GM21447 (cell line): ENCODE results near the gene TH.

Experiments used
- ATAC-seq: cut with Tn5 transposase; IDR thresholded peaks from one replicate; pipeline ENCODE4 v1.9.1; 2021; ENCODE audit not compliant: unreplicated experiment

TH gene

DNA sequence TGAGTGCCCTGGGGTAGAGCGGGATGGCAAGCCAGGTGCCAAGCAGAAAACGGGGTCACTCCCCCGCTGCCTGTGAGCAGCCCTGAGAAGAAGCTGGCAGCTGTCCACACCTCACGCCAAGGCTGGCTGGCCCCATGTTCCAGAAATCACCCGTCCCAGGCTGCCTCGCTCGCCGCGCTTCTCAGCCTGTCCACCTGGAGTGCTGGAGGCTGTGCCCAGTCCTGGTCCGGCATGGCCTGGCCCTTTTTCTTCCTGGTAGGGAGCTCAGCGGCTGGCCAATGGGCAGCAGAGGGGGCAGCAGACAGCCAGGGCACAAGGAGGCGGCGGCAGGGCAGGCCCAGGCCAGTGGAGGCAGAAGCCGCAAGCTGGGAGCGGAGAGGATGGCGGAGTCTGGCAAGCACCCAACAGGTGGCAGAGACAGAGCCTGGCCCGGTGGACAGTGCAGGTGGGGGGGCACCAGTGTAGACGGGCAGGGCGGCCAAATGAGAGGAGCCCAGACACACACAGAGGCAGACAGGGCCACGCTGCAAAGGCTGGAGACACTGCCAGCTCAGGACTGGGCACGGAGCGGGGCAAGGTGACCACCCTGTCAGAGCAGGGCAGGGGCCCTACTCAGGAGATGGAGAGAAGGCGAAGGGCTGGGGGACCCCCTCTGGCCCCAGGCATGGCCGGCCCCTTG, 37.2 kb upstream of the TH start:
- ATAC-seq = no peak

DNA sequence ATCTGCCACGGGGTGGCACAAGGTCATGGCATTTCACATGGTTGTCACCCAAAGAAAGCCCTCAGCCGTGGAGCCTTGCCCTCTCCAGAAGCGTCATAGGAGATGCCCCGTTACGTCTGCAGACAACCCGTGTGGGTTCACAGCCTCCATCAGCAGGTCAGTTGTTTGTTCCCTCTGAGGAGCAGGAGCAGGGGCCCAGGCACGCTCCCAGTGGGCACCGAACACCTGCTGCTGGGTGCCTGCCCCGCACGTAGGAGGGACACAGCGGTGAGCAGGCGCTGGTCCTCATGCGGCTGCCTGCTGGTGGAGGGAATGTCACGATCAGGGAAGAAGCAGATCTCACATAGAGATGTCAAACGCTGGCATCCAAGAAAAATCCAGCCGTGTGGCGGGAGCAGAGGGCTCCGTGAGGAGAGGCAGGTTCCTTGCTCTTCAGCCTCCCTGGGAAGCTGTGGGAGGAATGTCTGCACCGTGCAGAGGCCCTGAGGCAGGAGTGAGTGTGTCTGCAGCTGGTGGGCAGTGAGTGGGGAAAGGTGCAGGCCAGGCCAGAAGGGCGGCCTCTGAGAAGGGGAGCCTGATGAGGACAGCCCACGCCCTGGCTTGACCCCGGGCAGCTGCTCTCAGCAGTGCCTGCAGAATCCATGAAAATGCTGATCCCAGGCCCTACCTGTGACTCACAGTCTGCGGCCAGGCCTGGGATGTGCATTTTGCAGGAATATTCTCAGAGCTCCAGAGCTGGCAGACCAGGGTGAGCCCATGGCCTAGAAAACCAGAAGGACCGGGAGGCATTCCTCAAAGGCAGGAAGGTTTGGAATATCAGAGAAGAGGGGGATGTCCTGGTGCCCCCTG, 36.4 kb upstream of the TH start:
- no peak for ATAC-seq

DNA sequence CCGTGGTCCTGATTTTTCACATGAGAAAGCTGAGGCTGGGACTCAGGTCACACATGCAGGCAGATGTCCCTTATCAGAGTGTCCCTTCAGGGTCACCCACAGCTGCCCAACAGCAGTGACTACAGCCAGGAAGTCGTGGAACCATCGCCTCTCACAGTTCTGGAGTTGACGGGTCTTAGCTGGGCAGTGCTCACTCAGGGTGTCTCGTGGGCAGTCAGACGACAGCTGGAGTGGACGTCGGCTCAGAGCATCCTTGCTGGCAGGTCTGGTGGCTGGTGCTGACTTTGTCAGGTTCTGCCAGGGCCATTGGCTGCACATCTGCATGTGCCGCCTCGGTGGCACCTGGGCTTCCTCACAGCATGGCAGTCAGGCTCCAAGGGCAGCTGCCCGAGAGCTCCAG, 35.6 kb upstream of the TH start:
- ATAC-seq = no peak

DNA sequence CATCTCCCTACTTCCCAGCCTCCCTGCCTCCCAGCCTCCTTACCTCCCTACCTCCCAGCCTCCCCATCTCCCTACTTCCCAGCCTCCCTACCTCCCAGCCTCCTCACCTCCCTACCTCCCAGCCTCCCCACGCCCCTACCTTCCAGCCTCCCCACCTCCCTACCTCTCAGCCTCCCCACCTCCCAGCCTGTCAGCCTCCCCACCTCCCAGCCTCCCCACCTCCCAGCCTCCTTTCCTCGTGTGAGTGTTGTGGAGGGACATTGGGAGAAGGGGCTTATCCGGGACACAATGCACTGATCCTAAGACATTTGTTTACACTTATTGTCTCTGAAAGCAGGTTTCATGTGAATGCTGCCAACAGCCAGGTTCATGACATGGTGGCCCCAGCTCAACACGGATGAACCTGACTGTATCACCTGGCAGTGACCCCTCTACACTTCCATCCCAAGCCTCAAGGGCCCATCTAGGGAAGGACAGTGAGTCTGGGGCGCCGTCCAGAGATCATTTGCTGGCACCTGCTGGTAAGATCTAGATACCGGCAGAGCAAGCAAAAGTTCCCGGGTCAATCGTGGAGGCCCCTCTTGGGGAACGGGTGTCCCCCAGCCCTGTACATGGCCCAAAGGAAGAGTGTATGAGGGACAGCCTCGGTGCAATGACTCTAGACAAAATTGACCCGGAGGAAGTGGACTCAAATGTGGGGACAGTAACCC, 34.5 kb upstream of the TH start:
- no peak for ATAC-seq

DNA sequence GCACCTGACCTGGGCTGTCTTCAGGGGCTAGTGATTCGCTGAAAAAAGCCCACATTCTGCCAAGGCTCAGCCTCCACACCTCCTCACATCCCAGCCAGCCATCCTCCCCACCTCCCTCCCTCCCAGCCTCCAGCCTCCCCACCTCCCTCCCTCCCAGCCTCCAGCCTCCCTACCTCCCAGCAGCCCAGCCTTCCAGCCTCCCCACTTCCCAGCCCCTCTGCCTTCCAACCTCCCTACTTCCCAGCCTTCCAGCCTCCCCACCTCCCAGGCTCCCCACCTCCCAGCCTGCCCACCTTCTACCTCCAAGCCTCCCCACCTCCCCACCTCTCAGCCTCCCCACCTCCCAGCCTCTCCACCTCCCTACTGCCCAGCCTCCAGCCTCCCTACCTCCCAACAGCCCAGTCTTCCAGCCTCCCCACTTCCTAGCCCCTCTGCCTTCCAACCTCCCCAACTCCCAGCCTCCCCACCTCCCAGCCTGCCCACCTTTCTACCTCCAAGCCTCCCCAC, 33.7 kb upstream of the TH start:
- ATAC-seq = no peak

DNA sequence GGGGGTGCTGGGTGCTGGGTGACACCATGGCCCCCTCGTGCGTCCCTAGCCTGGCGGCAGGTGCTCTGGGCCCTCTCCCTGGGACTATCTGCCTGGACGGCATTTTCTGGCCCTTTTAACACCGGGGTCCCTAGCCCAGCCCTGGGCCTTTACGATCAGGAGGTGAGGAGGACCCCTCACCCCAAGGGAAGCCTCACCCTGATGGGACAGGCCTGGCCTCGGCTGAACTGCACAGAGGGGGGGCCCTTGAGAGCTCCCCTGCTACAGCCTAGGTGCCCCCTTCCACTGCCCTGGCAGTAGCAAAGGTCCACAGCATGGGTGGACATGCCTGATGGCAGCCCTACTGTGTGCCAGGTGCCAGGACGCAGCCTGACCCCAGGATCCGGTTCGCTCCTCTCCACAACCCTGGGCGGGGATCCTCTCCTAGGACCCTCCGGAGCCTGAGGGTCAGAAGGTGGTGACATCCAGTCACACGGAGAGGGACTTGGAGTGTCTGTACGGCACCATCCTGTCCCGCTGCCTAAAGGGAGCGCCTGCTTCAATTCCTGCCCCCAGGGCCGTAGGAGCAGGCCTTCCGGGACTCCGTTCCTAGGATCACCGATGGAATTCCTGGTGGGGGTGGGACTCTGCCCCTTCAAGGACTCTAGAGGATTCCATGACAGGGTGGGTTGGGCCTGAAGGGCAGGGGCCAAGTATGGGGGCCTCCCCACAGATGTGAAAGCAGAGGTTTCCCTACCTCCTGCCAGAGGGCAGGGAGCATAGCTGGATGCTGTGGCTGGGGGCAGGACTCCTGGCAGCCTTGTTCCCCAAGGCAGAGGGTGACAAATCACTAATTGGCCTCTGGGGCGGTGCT, 33.0 kb upstream of the TH start:
- no peak for ATAC-seq

DNA sequence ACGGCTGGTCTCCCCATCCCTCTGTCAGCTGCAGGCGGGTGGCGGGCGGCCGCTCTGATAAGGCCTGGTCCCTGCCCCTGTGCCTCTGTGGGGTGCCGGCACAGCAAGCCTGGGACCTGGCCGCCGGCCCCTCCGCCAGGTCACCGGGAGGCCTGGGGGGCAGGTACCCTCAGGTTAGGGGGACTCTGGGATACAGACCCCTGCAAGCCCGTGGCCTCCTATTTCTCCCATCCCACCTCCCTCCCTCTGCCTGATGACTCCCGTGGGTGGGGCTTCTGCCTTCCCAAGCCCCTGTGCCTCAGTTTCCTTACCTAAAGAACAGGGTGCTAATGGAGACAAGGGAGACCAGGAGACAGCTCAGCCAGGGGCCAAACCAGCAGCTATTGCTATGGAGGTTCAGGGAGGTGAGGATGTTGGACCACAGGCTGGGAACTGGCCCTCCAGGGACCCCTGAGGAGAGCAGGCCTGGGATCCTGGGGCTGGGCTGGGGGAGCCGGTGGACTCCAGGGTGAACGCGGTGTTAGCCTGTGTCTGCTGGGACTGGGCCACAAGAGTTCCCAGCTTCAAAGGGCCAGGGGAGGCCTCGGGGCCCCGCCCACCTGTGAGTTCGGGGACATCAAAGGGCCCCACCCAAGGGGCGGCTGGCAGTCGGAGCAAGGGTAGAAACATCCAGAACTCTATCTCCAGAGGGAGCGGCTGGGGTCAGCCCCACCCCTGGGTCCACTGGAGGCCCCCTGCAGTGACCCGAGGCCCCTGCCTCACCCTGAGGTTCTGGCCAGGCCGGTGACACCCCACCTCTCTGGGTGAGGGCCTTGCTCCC, 32.0 kb upstream of the TH start:
- ATAC-seq = no peak

DNA sequence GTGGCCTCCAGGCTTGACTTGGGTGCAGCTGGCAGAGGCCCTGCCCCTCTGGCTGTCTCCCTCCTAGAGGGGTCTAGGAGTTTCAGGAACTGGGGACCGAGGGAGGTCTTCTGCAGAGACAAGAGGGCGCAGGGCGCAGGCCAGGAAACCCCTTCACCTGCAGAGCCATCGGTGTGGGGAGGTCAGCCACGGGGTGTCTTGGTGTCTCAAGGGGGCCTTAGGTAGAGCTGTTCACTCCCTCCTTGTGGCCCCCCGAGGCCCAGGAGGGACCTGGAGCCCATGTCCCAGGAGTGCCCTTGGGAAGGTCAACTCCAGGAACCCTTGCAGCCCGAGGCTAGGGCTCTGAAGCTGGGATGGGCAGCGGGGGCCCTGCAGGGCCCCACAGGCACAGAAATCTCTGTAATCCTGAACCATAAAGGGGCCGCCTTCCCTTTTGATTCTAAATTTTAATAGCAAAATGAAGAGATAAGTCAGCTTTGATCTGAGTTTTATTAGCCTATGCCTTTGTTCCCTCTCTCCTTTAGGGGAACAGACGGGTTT, 31.4 kb upstream of the TH start:
- no peak for ATAC-seq

DNA sequence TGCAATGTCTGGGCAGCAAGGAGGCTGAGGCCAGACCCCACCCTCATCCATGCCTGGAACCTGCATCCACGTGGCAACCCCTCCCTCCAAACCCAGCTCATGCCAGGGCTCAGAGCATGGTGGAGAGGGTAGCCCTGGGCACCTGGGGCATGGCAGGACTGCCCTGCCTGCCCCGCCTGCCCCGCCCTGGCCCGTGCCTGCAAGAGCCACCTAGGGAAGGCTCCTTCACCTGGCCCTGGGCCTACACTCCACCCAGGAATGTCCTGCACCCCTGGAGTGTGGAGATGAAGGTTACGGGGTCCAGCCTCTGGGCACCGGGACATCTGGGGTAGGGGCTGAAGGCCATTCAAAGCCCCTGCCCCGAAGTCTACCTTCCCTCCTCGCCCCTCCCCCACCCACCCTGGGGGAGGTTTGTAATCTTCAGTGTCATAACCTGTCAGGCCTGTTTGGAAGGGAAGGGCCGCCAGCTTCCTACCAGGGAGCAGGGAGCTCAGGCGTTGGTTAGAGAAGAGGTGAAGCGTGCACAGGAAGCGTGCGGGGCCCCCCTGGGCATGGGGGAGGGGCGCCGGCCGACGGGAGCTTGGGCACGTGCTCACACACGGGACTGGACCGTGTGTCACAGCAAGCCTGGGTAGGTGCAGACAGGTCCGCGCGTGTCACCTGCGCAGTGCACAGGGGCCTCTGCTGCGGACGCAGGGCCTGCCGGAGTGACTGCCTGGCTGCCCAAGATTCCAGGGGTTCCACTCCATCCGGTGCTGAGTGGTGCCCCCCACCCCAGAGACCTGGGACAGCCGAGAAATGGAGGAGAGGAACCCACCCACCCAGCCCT, 30.7 kb upstream of the TH start:
- no peak for ATAC-seq

DNA sequence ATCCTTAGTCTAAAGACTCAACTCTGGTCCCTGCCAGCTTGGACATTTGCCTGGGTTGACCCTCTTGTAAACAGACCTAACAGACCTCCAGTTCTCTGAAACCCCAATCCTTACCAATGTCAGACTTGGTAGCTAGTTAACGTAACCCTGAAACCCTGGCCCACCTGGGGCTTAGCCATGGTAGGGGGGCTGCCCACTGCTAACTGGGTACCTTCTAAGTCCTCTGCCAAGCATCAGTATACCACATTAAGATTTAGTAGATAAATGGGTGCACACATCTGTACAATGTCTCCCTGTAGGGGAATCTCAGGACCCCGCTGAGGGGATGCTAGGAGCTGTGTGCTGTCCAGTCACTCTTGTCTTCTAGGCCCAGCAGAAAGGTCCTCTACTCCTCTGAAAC, 29.9 kb upstream of the TH start:
- no peak for ATAC-seq

DNA sequence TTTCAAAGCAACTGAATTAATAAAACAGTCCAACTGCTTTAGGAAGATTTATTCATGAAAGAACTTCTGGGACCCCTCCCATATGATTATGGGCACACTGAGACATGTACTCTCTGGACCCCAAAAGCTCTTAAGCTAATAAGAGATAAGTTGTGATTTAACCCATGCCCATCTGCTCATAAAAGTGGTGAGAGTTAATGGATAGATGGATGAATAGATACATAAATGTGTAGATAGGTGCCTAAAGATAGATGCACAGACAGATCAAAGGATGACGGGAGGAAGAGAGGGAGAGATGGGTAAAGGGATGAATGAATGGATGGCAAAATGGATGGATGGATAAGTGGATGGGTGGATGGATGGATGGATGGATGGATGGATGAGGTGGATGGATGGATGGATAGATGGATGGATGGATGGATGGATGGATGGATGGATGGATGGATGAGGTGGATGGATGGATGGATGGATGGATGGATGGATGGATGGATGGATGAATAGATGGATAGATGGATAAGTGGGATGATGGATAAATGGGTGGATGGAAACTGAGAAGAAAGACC, 29.4 kb upstream of the TH start:
- no peak for ATAC-seq

DNA sequence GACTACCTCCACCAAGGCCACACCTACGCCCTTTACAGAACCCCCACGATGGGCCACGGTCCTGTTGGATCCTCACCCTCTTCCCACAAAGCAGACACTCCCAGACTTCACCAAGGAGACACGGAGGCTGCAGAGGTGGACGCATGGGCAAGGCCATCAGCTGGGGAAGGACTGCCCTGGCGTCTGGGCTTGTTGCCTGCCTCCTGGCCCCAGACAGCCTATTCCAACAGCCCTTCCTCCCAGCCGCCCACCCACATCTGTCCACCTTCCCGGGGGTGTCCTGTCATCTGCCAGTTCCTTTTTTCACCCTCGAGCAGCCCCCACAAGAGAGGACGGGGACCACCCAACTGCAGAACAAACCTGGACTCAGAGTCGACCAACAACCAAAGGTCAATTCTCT, 28.9 kb upstream of the TH start:
- ATAC-seq = no peak

DNA sequence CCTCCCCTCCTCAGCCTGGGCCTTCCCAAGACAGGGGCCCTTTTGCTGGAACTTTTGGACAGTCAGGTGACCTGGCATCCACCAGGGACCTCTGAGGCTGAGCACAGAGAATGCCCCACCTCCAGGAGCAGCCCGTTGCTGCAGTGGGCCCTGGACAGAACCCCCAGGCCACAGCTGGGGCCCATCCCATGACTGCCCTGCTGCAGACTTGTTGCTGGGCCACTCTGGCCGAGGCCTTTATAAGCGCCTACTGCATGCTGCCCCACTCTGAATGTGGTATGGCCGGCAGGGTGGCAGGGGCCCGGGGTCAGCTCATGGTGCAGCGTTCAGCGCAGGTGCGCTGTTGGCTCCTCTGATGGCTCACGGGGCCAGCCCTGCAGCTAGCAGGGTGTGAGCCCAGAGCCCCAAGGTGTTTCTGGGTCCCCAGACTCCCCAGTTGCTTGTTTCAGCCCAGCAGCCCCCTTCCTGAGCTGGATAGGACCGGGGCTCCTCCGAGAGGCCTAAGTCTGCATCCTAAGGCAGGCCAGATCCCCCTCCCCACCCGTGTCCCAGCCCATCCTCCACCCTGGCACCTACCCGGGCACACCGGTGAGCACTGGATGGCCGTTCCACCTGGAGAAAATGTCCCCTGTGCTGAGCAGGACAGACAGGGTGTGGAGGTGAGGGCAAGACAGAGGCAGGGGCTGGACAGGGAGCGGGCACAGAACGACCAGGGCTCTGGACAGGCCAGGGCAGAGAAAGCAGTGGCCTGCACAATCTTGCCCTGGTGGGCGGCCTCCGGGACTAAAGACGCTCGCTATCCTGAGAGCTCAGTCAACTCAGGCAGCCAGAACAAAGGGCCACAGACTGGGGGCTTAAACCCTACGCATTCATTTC, 28.1 kb upstream of the TH start:
- no peak for ATAC-seq

DNA sequence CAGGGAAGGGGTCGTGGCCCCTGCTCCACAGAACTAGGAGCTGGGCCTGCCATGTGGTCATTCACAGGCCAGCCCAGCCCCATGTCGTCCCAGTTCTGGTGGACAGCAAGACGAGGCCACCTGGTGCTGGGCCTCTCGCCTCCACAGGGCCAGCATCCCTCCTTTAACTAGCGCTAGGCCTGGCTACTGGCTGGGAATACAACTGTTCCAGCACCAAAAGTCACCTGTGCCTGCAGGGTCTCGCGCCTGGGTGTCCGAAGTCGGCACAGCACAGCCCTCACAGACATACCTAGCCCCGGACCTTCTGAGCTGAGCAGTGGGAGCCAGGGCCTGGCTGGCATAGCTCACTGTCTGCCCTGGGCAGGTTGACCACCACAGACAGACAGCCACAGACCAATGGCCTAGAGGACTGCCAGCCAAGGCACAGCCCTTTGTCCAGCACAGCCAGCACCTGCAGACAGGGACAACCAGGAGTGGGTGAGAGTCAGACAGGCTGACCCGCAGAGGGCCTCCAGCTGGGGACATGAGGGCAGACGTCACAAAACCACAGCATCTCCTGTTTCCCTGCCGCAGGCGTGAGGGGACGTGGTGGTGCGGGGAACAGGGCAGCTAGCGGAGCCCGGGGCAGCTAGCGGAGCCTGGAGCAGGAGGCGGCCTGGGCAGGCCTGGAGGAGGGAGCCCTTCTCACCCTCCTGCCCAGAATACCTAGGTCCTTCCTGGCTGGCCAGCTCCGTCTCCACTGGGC, 27.2 kb upstream of the TH start:
- no peak for ATAC-seq

DNA sequence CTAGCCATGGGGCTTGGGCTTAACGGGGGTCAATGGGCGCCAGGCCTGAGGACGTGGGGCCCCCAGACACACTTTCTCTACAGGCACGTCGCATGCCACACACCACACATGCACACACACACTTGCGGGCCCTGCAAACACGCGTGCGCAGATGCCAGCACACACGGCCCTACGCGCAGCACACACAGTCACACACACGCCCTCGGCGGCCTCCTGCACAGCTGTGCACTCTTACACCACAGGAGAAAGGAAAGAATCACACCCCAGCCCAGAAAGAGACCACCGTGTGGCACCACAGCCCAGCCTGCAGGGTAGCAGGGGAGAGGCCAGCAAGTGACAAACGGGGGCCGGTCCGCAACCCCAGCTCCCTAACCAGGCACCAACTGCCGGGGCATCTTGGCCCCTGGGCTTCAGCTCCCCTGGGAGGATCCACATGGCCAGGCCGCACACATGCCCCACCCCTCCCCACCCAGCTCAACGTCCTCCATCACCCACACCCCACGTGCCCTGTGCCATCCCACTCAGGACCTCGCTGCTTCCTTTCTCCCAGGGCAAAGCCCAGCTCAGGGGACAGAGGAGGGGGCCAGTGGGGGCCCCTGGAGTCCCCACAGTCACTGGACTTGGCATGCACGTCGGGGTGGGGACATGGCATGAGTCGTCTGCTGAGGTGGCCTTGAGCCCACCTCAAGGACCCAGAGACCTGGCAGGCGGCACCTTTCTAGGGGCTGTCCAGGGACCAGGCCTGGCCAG, 26.3 kb upstream of the TH start:
- no peak for ATAC-seq
